HT-29 (cell line): ENCODE measurements around the gene FAM131A. TPM values are rescaled to one million over a fixed set of nuclear protein-coding genes. Genes with fewer than 3 reads are reported as not detected.
"Not testable (repeated sequence)": the region's sequence is repeated elsewhere in the genome, so short reads cannot be mapped to it uniquely, and the experiment has no call there.

ENCODE experiments used
- DNase-seq: peaks from one replicate; pipeline ENCODE4 v3.0.0-alpha.2; 2015; ENCODE audit warnings: low spot score
- total RNA-seq: library from RNA; depleted of rRNA; stranded (reverse); fragments of >200 nt; shearing (Covaris generic); gene quantifications from 2 replicates; pipeline ENCODE4 v1.2.3, GENCODE V29; 2014

Gene FAM131A
- total RNA-seq, 1 experiment from 2014 or later = 26.6 TPM

DNA sequence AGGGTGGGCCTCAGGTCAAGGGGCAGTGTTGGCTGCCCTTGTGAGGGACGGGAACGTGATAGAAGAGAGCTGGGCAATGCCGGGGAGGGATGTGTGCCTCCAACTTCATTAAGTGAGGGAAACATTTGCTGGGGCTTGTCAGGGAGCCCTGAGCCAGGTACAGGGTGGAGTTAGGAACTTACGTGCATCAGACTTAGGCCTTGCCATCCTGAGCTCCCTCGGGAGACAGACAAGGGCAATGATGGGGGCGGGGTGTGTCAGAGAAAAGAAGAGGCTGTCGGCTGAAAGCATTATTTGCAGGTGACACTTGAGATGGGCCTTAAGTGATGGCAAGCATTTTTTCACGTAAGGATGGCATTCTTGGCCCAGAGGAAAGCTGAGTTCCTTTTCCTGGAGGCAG is 1.6 kb downstream of the FAM131A start:
- DNase-seq = no peak

DNA sequence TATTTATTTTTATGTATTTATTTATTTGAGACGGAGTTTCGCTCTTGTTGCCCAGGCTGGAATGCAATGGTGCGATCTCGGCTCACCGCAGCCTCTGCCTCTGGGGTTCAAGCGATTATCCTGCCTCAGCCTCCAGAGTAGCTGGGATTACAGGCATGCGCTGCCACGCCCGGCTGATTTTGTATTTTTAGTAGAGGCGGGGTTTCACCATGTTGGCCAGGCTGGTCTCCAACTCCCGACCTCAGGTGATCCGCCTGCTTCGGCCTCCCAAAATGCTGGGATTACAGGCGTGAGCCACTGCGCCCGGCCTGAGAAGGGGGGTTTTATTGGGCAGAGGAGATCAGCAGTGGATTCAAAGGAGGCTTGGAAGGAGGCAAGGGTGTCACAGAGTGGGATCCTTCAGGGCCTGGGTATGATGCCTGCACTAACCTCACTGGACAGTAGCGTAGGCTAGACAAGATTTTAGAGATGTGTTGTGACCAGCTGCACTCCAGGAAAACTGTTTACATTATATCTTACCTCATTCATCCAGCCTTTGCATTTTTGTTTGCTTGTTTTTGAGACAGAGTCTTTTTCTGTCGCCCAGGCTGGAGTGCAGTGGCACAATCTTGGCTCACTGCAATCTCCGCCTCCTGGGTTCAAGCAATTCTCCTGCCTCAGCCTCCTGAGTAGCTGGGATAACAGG is 2.2 kb downstream of the FAM131A start:
- not testable (repeated sequence) for DNase-seq

GRCh38 chr3:184341925-184342324 is 4.5 kb downstream of the FAM131A start:
- DNase-seq = peak; percentile 92

DNA sequence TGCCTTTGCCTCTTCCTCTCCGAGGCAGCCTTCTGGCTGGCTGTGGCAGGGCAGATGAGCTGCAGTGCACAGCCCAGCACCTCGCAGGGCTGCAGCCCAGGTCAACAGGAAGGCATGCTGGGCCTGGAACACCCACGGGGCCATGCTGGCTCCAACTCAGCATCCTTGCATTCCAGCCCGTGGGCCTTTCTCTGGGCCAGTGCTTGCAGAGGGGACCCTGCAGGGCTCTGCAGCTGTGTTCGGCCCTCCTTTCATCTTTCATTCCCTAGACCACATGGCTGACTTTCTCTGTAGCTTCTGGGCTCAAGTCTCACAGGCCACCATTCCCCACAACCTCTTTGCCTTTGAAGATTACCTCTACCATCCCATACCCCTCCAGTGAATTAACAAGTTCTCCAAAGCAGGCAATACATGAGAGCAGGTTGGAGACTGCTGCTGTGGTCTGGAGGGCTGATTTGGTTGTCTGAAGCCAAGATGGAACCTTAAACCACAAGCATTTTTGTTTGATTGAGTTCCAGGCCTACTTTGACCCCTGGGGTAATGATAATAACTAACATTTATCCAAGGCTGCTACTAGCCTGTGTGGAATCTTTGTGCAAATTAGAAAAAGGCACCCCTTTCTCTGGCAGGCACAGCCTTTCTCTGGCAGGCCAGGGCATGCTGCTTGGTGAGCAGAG is 5.9 kb downstream of the FAM131A start:
- DNase-seq = no peak

- no peak for DNase-seq
These were observed 7.3 kb downstream of the FAM131A start for GRCh38 chr3:184344579-184345316.

DNA sequence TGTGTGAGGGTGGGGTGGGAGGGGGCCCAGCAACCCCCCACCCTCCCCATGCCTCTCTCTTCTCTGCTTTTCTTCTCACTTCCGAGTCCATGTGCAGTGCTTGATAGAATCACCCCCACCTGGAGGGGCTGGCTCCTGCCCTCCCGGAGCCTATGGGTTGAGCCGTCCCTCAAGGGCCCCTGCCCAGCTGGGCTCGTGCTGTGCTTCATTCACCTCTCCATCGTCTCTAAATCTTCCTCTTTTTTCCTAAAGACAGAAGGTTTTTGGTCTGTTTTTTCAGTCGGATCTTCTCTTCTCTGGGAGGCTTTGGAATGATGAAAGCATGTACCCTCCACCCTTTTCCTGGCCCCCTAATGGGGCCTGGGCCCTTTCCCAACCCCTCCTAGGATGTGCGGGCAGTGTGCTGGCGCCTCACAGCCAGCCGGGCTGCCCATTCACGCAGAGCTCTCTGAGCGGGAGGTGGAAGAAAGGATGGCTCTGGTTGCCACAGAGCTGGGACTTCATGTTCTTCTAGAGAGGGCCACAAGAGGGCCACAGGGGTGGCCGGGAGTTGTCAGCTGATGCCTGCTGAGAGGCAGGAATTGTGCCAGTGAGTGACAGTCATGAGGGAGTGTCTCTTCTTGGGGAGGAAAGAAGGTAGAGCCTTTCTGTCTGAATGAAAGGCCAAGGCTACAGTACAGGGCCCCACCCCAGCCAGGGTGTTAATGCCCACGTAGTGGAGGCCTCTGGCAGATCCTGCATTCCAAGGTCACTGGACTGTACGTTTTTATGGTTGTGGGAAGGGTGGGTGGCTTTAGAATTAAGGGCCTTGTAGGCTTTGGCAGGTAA is 8.1 kb downstream of the FAM131A start:
- DNase-seq = peak; percentile 92

DNA sequence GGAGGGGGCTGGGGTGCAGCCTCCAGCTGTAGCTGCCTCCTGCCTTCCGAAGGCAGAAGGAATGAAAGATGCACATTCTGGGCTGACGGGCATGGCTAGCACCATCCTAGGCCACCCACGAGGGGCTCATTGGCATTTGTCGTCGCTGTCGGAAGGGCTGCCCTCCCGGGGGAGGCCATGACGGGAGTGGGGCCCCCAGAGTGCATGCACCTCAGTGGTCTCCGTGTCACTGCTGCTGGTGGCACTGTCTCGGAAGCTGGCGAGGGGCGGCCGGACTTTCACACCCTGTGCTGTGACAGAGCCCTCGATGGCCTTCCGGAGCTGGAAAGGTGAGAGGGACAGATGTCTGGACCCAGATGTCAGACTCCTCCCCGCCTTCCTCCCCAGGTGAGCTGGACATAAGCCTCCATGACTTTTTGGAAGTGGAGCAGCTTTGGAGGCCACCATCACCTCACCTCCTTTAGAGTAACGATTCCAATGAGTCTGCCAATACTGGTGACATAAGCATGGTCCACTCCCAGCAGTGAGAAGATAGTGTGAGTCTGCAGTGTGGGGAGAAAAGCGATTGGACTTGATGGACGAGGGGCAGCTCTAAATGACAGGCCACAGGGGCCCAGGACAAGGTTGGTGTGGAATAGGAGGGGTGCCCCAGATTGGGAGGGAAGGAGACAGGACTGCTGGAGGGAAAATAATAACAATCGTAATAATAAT is 9.2 kb downstream of the FAM131A start:
- DNase-seq = no peak

DNA sequence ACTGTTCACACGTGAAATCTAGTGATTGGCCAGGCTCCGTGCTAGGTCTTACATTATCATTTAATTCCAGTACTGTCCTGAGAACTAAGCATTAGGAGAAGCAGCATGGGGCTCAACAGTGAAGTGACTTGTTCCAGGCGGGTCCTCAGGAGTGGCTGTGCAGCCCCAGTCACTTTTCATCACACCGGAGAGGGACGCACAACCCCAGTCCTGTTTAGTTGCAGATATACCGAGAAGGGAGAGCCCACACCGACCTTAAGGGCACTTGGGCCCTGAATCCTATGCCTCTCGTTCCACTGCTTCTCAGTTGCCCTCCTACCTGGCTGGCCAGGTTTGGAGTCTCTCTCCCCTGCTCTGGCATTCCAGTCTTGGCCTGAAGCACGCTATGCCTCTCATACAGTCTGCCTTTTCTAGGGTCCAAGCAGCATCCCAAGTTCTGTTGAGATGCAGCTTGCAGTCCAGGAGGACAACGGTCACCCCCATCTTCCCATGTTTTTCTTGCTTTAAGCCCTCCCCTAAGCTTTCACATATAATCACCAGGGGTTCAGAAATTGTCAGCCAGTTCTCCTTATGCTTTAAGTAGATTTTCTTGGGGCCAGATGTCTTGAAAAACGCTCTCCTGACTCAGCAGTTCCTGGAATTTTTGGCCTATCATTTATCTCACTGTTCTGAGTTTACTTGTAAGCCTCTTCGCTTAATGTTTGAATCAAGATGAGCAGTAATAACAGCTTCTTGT is 10.1 kb downstream of the FAM131A start:
- no peak for DNase-seq

DNA sequence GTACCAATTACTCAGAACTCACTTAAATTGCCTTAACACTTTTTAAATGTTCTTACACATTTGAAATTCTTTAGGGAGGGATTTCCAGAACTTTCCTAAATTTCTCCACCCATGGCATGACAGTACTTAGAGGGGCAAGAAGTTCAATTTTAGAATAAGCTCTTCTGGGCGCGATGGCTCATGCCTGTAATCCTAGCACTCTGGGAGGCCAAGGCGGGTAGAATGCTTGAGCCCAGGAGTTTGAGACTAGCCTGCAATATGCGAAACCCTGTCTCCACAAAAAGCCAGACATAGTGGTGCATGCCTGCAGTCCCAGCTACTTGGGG is 10.6 kb downstream of the FAM131A start:
- no peak for DNase-seq

DNA sequence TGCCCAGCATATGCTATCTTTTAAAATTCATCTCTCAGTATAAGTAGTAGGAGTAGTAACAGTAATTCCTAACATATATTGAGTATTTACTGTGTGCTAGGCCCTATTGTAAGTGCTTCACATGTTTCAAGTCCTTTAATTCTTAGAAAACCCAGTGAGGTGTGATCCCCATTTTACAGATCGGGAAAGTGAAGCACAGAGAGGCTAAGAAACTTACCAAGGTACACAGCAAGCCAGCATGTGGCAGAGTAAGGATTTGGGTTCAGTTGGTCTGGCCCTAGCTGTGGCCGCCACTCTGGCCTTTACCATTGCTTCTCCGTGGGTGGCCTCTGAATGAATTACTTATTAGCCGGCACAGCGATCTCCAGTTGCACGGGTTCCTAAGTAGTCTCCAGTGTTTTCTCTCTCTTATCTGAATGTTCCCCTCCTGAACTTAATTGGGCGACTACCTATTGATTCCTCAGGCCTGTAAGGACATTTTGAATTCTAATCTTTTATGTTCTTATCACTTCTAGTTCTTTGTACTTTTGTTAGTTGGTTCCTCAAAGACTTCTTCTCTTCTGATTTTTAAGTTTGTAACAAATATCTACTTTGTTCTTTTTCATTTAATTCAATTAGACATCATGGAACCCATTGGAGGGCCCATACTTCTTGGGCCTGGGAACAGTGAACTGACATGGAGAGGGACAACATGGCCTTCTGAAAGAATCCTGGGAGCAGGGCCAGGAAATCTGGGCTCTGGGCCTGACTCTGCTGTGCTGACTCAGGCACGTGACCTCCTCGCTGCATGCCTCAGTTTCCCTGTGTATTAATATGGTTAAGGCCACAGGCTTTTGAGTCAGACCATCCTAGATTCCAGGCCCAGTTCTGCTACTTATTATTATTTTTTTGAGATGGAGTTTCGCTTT is 12.4 kb downstream of the FAM131A start:
- no peak for DNase-seq

DNA sequence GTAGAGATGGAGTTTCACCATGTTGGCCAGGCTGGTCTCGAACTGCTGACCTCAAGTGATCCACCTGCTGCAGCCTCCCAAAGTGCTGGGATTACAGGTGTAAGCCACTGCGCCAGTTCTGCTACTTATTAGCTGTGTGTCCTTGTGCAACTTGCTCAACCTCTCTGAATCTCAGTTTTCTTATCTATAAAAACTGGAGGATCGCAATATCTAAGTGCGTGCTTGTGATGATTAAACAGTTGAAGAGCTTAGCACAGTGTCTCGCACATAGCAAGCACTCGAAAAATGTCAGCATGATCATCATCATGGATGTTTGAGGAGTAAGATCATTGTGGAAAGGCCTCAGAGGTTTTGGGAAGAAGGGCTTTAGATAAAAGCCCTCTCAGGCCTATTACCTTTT is 13.2 kb downstream of the FAM131A start:
- DNase-seq = no peak

DNA sequence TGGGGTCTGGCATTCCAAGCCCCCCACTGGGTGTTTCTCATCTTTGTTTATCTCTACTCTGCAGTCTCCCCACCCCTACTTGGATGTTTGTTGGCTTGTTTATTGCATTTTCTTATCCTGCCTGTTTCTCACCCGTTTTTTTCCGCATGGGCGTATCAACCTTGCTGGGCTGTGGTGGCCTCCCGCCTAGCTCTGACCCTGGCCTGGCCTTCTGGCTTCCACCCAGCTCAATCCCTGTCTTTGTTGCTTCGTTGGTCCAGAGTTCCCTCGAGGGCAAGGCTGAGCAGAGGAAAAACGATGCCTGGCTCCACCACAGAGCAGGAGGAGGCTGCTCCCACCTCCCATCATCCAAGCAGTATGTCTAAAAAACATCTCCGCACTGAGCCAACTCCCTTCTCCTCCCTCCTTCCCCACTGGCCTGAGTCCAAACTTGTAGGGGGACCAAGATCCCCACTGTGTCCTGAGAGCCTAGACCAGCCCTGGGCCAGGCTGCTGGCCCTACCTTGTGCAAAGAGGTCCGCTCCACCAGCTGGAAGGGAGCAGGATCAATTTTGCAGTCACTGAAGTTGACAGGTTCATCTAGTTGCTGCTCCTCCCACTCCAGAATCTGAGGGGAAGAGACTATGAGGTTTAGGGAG is 14.2 kb downstream of the FAM131A start:
- no peak for DNase-seq

GRCh38 chr3:184352149-184352785 is 14.9 kb downstream of the FAM131A start:
- DNase-seq = peak; percentile 84

- no peak for DNase-seq
These were observed 15.6 kb downstream of the FAM131A start for GRCh38 chr3:184352897-184353545.

GRCh38 chr3:184353546-184353941 is 16.1 kb downstream of the FAM131A start:
- no peak for DNase-seq

DNA sequence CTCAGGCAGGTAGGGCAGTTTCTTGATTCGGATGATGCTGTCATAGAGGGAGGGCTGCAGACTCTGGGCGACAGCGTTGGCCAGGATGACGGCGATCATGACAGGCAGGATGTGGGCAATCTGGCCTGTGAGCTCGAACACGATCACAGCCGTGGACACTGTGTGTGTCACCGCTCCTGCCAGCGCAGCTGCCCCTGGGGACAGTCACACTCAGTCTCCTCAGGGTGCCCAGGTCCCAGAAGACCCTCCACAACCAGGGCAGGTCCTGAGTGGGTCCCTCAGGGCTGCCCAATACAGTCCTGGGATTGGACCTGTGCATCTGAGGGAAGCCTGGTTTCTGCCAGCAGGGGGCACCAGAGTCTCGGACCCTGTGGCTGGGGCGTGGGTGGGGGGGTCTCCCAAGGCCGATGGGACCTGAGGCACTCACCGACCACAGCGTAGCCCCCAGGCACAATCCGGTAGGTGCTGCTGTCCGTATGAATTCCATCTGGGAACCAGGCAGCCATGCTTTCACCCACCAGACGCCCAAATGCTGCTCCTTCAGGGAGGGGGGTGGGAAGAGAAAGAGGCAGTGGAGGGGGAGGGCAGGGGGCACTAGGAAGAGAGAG is 16.8 kb downstream of the FAM131A start:
- peak; percentile 56 for DNase-seq

DNA sequence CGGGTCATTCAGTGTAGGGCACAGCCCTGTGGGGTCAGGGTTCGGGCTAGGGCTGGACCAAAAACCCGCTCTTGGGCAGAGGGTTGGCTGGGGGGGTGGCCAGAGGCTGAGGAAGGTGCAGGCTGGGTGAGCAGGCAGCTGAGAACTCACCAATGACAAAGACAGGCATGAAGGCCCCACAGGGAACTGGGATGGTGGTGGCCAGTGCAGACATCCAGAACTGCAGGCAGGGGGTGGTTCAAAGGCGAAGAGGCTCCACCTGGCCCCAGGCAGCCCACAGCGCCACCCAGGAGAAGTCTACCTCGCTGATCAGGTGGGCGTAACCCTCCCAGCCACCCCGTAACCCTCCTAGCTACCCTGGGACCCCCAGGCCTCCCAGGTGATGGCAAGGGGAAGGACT is 17.4 kb downstream of the FAM131A start:
- no peak for DNase-seq
